ENCODE results near the gene EEF1A2.

GRCh38 chr20:63522091-63522868, 23.4 kb upstream of the EEF1A2 start:
- no peak for TF ChIP-seq CREB1 (IDR thresholded peaks at IDR 0.05; ENCODE audit: low read depth)
- no peak for TF ChIP-seq USF1 (IDR thresholded peaks at IDR 0.05)
- TF ChIP-seq CEBPB (IDR thresholded peaks at IDR 0.05): no peak
- TF ChIP-seq EP300 (IDR thresholded peaks at IDR 0.05; ENCODE audit: borderline replicate concordance): no peak
- no peak for TF ChIP-seq YY1 (IDR thresholded peaks at IDR 0.05; ENCODE audit: low read depth)
- TF ChIP-seq EGR1 (IDR thresholded peaks at IDR 0.05): no peak
- TF ChIP-seq RAD21 (IDR thresholded peaks at IDR 0.05; ENCODE audit: low read depth): no peak
- no peak for TF ChIP-seq REST (IDR thresholded peaks at IDR 0.05; ENCODE audit: low read depth)
- no peak for TF ChIP-seq TCF12 (IDR thresholded peaks at IDR 0.05; ENCODE audit: low read depth)
- no peak for TF ChIP-seq TAF1 (IDR thresholded peaks at IDR 0.05; ENCODE audit: low read depth)
- no peak for TF ChIP-seq FOXM1 (IDR thresholded peaks at IDR 0.05; ENCODE audit: borderline replicate concordance, low read depth)
